SK-N-SH (cell line): ENCODE results near the gene LBR. TPM values are rescaled to one million over a fixed set of nuclear protein-coding genes. Genes with fewer than 3 reads are reported as not detected.

ENCODE experiments used
- CTCF ChIA-PET: fragments of 300-600, 350-600 bp; formaldehyde crosslinking; extraction: SDS; loops from one replicate; lab custom pipeline; 2021; lab: Yijun Ruan, JAX
- POLR2A ChIA-PET: fragments of 350-600 bp; sonication (Branson Sonifier 250); formaldehyde crosslinking; extraction: SDS; loops from one replicate; lab custom pipeline; 2020; ENCODE audit warnings: antibody characterized with exemption, inconsistent platforms; lab: Yijun Ruan, JAX
- DNase-seq: peaks from one replicate; pipeline ENCODE4 v3.0.0; 2012
- H2AFZ ChIP-seq: fragments of 200-600 bp; sonication (generic); 2 replicates; pipeline ENCODE4 v1.8.1; 2016; ENCODE audit warnings: antibody characterized with exemption, mild to moderate bottlenecking, low read depth
- H3F3A ChIP-seq: fragments of 200-600 bp; sonication (generic); replicated peaks from 2 replicates; pipeline ENCODE3; 2016; ENCODE audit warnings: antibody characterized with exemption, mild to moderate bottlenecking; ENCODE audit not compliant: insufficient read depth
- H3K27ac ChIP-seq, 2 experiments: fragments of 200-500 bp in 1 of 2; fragments of 200-600 bp in 1 of 2; sonication (Bioruptor generic) in 1 of 2; sonication (generic), shearing (Covaris generic) in 1 of 2; 2 replicates each; pipeline versions ENCODE4 v1.5.1 to v1.6.1; 2014 to 2016; ENCODE audit warnings: low read depth in 2 of 2, inconsistent platforms in 1 of 2, low read length in 1 of 2, mild to moderate bottlenecking in 1 of 2, mixed read lengths in 1 of 2
- H3K27me3 ChIP-seq: fragments of 200-600 bp; sonication (generic), shearing (Covaris generic); 2 replicates; pipeline ENCODE4 v1.6.1; 2016; ENCODE audit warnings: mixed run types; ENCODE audit not compliant: insufficient read depth
- H3K36me3 ChIP-seq, 2 experiments: fragments of 200-500 bp in 1 of 2; fragments of 200-600 bp in 1 of 2; sonication (Bioruptor generic) in 1 of 2; sonication (generic) in 1 of 2; replicated peaks in 1 of 2; 2 replicates each; pipeline versions ENCODE3 to v1.5.1; 2014 to 2016; ENCODE audit warnings: low read length in 1 of 2, mild to moderate bottlenecking in 1 of 2; ENCODE audit not compliant: insufficient read depth in 2 of 2, control insufficient read depth in 1 of 2
- H3K4me1 ChIP-seq, 2 experiments: fragments of 200-500 bp in 1 of 2; fragments of 200-600 bp in 1 of 2; sonication (Bioruptor generic) in 1 of 2; sonication (generic), shearing (Covaris generic) in 1 of 2; 2 replicates each; pipeline versions ENCODE4 v1.5.1 to v1.6.1; 2014 to 2016; ENCODE audit warnings: low read depth in 1 of 2, low read length in 1 of 2, mixed run types in 1 of 2; ENCODE audit not compliant: insufficient read depth in 2 of 2, control insufficient read depth in 1 of 2
- H3K4me2 ChIP-seq: fragments of 200-600 bp; sonication (generic), shearing (Covaris generic); 2 replicates; pipeline ENCODE4 v1.6.1; 2017; ENCODE audit warnings: mixed run types
- H3K4me3 ChIP-seq, 2 experiments: fragments of 200-500 bp in 1 of 2; fragments of 200-600 bp in 1 of 2; sonication (Bioruptor generic) in 1 of 2; sonication (generic), shearing (Covaris generic) in 1 of 2; 2 replicates each; pipeline versions ENCODE4 v1.5.1 to v1.8.1; 2014 to 2016; ENCODE audit warnings: low read depth in 2 of 2, inconsistent platforms in 1 of 2, low read length in 1 of 2, mild to moderate bottlenecking in 1 of 2, mixed read lengths in 1 of 2, moderate library complexity in 1 of 2
- H3K79me2 ChIP-seq: fragments of 200-600 bp; sonication (generic); 2 replicates; pipeline ENCODE4 v1.8.1; 2017; ENCODE audit warnings: mild to moderate bottlenecking; ENCODE audit not compliant: insufficient read depth
- H3K9ac ChIP-seq: fragments of 200-600 bp; sonication (generic); 2 replicates; pipeline ENCODE4 v1.6.1; 2017; ENCODE audit warnings: mixed run types
- H3K9me2 ChIP-seq: fragments of 200-600 bp; sonication (generic); 2 replicates; pipeline ENCODE4 v1.6.1; 2017; ENCODE audit warnings: mixed run types
- H3K9me3 ChIP-seq: fragments of 200-600 bp; sonication (generic); 2 replicates; pipeline ENCODE4 v1.6.1; 2017; ENCODE audit warnings: mixed run types, mild to moderate bottlenecking, moderate library complexity
- H4K20me1 ChIP-seq: fragments of 200-600 bp; sonication (generic); 2 replicates; pipeline ENCODE4 v1.6.1; 2017; ENCODE audit warnings: mild to moderate bottlenecking, mixed run types; ENCODE audit not compliant: insufficient read depth
- CHD2 ChIP-seq: fragments of 150-350 bp; IDR thresholded peaks from 2 replicates; pipeline ENCODE4 v1.6.1; 2018; ENCODE audit warnings: low read length; ENCODE audit not compliant: partially characterized antibody
- ELF1 ChIP-seq: IDR thresholded peaks from 2 replicates; pipeline ENCODE4 v1.4.0; 2012
- EP300 ChIP-seq, 2 experiments: IDR thresholded peaks; 2 replicates each; pipeline versions ENCODE4 v1.4.0 to v1.6.1; 2012; ENCODE audit warnings: borderline replicate concordance in 1 of 2, low read depth in 1 of 2, low read length in 1 of 2
- FOSL2 ChIP-seq: IDR thresholded peaks from 2 replicates; pipeline ENCODE4 v1.4.0; 2012; ENCODE audit warnings: low read depth, mild to moderate bottlenecking, moderate library complexity, borderline replicate concordance
- FOXJ3 ChIP-seq: sonication (generic); formaldehyde crosslinking; IDR thresholded peaks from 2 replicates; pipeline ENCODE4 v1.5.1; 2020; ENCODE audit warnings: mild to moderate bottlenecking, missing genetic modification reagents
- GABPA ChIP-seq: IDR thresholded peaks from 2 replicates; pipeline ENCODE4 v1.4.0; 2012; ENCODE audit warnings: low read depth, mild to moderate bottlenecking
- GATA2 ChIP-seq: sonication (generic); formaldehyde crosslinking; IDR thresholded peaks from 2 replicates; pipeline ENCODE4 v1.5.0; 2020; ENCODE audit warnings: mild to moderate bottlenecking, missing genetic modification reagents
- JUND ChIP-seq: IDR thresholded peaks from 2 replicates; pipeline ENCODE4 v1.4.0; 2012
- MEF2A ChIP-seq: IDR thresholded peaks from 2 replicates; pipeline ENCODE4 v1.4.0; 2012; ENCODE audit warnings: low read depth, borderline replicate concordance
- RCOR1 ChIP-seq: fragments of 150-350 bp; IDR thresholded peaks from 2 replicates; pipeline ENCODE4 v1.6.1; 2017; ENCODE audit warnings: antibody characterized with exemption, low read length
- RFX5 ChIP-seq: IDR thresholded peaks from 2 replicates; pipeline ENCODE4 v1.6.1; 2012; ENCODE audit warnings: mild to moderate bottlenecking, improper control_type of control experiment, low read length
- RXRA ChIP-seq: IDR thresholded peaks from 2 replicates; pipeline ENCODE4 v1.4.0; 2012; ENCODE audit warnings: low read depth, mild to moderate bottlenecking, borderline replicate concordance
- SIN3A ChIP-seq: IDR thresholded peaks from 2 replicates; pipeline ENCODE4 v1.6.1; 2012; ENCODE audit warnings: low read depth, mild to moderate bottlenecking, low read length, moderate library complexity, borderline replicate concordance
- SMC3 ChIP-seq: IDR thresholded peaks from 2 replicates; pipeline ENCODE4 v1.6.1; 2012; ENCODE audit warnings: low read depth, low read length, improper control_type of control experiment
- TAF1 ChIP-seq: IDR thresholded peaks from 2 replicates; pipeline ENCODE4 v1.6.1; 2012; ENCODE audit warnings: low read depth, mild to moderate bottlenecking, low read length, moderate library complexity, borderline replicate concordance
- TCF12 ChIP-seq: IDR thresholded peaks from 2 replicates; pipeline ENCODE4 v1.4.0; 2012
- TEAD4 ChIP-seq: IDR thresholded peaks from 2 replicates; pipeline ENCODE4 v1.4.0; 2012; ENCODE audit warnings: mild to moderate bottlenecking, borderline replicate concordance; ENCODE audit not compliant: insufficient read depth
- WGBS: methylation state at CpG from one replicate; pipeline ENCODE4 v1.1.6; 2017; ENCODE audit warnings: low lambda C conversion rate; 5-methylcytosine and 5-hydroxymethylcytosine counted together
- polyA plus RNA-seq, 3 experiments: library from polyadenylated mRNA; depleted of rRNA; stranded (reverse); fragments of >200 nt; gene quantifications; 2 replicates each; pipeline ENCODE4 v1.2.3, GENCODE V29; 2012
- TF ChIP-seq, protein P1 (sequence below): fragments of 150-350 bp; IDR thresholded peaks from 2 replicates; pipeline ENCODE4 v1.6.1; 2016; ENCODE audit warnings: mild to moderate bottlenecking, low read depth, low read length
- TF ChIP-seq, protein P2 (sequence below): IDR thresholded peaks from 2 replicates; pipeline ENCODE4 v1.4.0; 2012; ENCODE audit warnings: low read depth
- TF ChIP-seq, protein P3 (sequence below): IDR thresholded peaks from 2 replicates; pipeline ENCODE4 v1.6.1; 2012; ENCODE audit warnings: mild to moderate bottlenecking, low read depth, low read length, moderate library complexity

The LBR gene
- polyA plus RNA-seq, 1 of the 3 experiments (the other 2 are of a cell fraction) = 10.6 TPM

DNA sequence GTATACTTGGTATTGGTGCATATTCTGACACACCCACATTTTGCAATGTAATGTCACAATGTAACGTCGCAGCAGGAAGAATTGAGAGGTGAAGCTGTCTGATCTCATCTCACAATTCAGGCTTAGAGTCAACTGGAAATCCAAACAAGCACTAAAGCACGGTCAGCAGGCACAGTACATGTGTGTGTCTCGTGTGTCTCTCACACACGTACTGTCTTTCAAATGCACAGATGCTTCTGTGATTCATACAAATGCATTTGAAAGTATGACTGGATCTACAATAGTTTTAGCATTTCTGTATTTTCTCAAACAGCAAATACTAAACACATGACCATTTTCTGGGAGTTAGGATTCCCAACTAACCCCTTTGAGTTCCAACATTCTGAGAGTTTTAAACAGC lies 26.9 kb downstream of the LBR start:
- Histone ChIP-seq H3K79me2 (no peaks in the 10 kb centered on the region), H3K4me2 (no peak overlapping the region), H3K36me3 (peaks cover 28 to 52% of the 10 kb centered on the region in 2 experiments), H3K27ac (no peak overlapping the region), H3K9ac (no peak overlapping the region), H3K27me3 (no peaks in the 10 kb centered on the region), H3K4me3 (no peak overlapping the region), H3K4me1 (no peaks in the 10 kb centered on the region), H3K9me3 (no peaks in the 10 kb centered on the region), H2AFZ (no peak overlapping the region), H3F3A (no peaks in the 10 kb centered on the region), H4K20me1 (no peaks in the 10 kb centered on the region)
- POLR2A ChIA-PET = no interaction called here
- DNase-seq = no peak
- 99% methylated on average over 5 of the region's 5 CpGs for WGBS
- TF ChIP-seq RFX5 (no peak), TAF1 (no peak), RXRA (no peak), SMC3 (no peak), TEAD4 (no peak), CHD2 (no peak), JUND (no peak), GABPA (no peak), FOXJ3 (CRISPR knock-in tag) (no peak), FOSL2 (no peak), EP300 (IDR thresholded peaks at IDR 0.05; ENCODE audit: borderline replicate concordance in 1 of 2, low read depth in 1 of 2, low read length in 1 of 2) (no peak), MEF2A (no peak), SIN3A (no peak), ELF1 (no peak), RCOR1 (no peak), TCF12 (no peak), GATA2 (CRISPR knock-in tag) (no peak)
- TF ChIP-seq, protein P1, sequence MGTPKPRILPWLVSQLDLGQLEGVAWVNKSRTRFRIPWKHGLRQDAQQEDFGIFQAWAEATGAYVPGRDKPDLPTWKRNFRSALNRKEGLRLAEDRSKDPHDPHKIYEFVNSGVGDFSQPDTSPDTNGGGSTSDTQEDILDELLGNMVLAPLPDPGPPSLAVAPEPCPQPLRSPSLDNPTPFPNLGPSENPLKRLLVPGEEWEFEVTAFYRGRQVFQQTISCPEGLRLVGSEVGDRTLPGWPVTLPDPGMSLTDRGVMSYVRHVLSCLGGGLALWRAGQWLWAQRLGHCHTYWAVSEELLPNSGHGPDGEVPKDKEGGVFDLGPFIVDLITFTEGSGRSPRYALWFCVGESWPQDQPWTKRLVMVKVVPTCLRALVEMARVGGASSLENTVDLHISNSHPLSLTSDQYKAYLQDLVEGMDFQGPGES = no peak
- TF ChIP-seq, protein P2, sequence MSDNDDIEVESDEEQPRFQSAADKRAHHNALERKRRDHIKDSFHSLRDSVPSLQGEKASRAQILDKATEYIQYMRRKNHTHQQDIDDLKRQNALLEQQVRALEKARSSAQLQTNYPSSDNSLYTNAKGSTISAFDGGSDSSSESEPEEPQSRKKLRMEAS = no peak
- TF ChIP-seq, protein P3, sequence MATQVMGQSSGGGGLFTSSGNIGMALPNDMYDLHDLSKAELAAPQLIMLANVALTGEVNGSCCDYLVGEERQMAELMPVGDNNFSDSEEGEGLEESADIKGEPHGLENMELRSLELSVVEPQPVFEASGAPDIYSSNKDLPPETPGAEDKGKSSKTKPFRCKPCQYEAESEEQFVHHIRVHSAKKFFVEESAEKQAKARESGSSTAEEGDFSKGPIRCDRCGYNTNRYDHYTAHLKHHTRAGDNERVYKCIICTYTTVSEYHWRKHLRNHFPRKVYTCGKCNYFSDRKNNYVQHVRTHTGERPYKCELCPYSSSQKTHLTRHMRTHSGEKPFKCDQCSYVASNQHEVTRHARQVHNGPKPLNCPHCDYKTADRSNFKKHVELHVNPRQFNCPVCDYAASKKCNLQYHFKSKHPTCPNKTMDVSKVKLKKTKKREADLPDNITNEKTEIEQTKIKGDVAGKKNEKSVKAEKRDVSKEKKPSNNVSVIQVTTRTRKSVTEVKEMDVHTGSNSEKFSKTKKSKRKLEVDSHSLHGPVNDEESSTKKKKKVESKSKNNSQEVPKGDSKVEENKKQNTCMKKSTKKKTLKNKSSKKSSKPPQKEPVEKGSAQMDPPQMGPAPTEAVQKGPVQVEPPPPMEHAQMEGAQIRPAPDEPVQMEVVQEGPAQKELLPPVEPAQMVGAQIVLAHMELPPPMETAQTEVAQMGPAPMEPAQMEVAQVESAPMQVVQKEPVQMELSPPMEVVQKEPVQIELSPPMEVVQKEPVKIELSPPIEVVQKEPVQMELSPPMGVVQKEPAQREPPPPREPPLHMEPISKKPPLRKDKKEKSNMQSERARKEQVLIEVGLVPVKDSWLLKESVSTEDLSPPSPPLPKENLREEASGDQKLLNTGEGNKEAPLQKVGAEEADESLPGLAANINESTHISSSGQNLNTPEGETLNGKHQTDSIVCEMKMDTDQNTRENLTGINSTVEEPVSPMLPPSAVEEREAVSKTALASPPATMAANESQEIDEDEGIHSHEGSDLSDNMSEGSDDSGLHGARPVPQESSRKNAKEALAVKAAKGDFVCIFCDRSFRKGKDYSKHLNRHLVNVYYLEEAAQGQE = no peak
- TF ChIP-seq, all 33 proteins: peak for 0
- H3K9me2 ChIP-seq = no peaks in the 10 kb centered on the region
- CTCF ChIA-PET = interaction anchor here (1.1 to 1.5 kb wide), 2 partner anchors 16 to 74 kb away, joined by 3 to 4 read pairs; no protein-coding TSS in a partner anchor
